GM18520 (cell line): ENCODE results near the gene WHRN.

Source experiments
- ATAC-seq: cut with Tn5 transposase; IDR thresholded peaks from one replicate; pipeline ENCODE4 v1.9.1; 2021; ENCODE audit not compliant: unreplicated experiment

Gene WHRN

DNA sequence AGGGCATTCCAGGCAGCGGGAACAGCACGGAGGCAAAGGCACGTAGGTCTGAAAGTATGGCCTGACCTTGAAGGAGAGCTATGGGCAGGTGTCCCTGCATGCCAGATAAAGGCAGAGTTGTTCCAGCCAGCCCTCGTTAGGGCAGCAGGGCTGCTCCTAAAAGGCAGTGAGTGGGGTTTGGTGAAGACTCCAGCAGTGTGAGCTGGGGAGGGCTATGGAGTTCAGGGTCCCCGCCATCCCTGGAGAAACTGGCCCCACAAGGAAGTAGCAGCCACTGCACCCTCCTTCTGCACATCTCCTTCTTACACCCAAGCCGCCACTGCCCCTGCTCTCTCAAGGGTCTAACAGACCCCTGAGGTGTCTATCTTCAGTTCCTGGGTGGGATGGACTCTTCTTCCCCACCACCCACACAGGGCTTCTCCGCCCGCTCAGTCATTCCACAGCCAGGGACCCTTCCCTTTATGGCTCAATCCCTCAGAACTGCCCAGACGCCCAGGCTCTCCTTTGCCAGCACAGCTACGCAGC is 118.8 kb downstream of the WHRN start:
- no peak for ATAC-seq

DNA sequence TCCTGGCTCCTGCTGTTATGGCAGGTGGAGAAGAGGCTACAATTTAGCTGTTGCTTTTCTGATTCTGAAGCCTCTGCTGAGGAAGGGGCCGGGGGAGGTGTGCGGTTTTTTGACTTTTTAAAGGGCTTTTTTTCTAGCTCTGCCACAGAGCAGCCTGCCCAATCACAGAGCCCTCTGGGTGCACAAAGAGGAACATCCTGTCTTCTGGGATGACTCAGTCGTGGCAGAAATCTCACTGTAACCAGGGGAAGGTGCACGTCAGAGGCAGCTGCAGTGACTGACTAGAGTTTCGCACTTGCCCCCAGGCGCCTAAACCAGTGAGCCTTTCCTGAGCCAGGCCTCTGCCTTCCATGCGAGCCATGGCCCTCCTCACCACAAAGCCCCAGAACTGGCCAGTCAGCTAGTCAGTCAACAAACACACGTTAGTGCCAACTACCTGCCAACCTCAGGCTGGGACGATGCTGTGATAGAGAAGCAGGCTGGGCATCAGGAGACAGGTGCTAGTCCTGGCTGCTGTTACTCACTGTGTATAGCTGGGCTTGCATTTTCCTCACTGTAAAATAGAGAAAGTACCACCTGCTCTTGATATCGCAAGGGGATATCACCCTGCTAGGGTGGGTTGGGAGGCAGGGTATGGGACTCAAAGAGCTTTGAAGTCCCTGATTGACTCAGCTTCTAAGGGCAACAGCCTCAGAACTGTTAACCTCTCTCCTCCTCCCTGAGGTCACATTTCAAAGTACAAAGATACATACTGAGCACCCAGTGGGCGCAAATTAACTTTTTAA is 119.7 kb downstream of the WHRN start:
- ATAC-seq, result peak; percentile 83

DNA sequence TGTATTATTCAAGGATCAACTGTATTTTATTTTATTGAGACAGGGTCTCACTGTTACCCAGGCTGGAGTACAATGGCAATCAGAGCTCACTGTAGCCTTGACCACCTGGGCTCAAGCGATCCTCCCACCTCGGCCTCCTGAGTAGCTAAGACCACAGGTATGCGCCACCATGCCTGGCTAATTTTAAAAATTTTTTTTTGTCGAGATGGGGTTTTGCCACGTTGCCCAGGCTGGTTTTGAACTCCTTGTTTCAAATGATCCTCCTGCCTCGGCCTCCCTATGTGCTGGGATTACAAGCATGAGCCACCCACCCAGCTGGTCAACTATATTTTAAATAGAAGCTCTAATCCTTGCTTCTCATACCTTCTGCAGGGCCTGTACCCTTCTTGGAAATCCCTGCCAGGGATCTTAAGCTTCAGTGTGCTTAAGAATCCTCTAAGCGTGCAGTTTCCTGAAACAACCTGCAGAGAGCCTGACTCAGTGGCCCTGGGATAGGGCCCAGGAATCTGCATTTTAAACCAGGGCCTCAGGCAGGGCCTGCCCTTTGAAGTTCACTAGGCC is 120.4 kb downstream of the WHRN start:
- no peak for ATAC-seq

DNA sequence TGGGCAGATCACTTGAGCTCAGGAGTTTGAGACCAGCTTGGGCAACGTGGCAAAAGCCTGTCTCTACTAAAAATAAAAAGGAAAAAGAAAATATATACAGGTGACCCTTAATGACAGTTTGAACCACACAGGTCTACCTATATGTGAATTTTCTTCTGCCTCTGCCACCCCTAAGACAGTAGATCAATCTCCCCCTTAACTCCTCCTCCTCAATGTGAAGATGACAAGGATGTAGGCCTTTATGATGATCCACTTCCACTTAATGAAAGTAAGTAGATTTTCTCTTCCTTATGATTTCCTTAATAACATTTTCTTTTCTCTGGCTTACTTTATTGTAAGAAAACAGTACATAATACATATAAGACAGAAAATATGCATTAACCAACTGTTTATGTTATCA is 120.9 kb downstream of the WHRN start:
- no peak for ATAC-seq

DNA sequence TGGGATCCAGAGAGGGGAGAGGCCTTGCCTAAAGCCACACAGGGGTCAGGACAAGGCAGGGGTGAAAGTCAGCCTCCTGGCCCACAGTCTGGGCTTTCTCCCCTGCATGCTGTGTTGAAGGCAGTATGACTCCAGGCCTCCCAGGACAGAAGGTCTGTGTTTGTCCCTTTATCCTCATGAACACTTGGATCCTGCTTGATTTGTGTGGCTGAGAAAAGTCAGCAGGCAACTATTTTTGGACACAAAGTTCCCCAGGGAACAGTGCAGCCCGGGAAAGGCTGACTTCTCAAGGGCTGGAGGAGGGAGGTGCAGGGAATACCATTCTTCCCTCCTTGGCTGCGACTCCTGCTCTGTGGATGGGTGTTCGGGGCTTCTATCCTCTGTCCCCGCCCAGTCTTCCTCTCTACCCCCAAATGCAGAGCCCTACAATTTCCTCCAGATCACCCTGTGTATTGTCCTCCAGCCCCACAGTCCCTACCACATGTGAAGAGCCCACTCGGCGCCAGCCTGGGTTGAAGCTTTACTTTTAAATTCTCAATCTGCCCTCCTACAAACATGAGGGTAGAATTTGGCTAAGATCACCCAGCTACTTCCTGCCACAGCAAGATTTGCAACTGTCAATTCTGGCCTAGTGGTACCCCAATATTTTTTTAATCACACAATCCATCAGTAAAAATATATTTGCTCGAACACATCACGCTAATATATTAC is 121.6 kb downstream of the WHRN start:
- ATAC-seq, result no peak

DNA sequence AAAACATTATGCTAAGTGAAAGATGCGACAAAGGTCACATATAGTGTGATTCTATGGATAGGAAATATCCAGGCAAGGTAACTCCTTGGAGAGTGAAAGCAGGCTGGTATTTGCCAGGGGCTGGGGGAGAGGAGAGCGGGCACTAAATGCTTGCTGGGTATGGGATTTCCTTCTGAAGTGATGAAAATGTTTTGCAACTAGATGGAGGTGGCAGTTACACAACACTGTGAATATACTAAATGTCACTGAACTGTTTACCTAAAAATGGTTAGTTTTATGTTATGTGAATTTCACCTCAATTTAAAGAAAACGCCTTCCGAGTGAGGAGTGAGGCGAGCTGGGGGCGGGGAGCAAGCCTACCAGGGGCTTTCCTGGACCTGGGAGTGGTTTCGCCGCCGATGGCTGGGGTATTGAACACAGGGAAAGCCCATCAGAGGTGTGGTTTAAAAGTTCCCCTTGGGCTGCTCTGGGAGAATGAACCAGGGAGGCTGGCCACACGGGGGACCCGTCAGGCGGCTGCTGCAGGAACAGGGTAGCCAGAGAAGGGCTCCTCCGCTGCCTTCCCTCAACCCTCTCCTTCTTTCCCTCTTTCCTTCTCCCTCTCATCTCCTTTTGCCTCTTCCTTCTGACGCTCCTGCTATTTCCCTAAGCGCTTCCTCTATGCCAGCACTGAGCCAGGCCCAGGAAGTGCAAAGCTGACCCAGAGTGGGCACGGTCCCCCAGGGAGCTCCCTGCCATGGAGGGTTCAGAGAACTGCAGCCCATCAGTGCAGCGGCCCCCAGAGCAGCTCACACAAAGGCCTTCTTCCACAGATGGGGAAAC is 122.4 kb downstream of the WHRN start:
- ATAC-seq, result no peak

DNA sequence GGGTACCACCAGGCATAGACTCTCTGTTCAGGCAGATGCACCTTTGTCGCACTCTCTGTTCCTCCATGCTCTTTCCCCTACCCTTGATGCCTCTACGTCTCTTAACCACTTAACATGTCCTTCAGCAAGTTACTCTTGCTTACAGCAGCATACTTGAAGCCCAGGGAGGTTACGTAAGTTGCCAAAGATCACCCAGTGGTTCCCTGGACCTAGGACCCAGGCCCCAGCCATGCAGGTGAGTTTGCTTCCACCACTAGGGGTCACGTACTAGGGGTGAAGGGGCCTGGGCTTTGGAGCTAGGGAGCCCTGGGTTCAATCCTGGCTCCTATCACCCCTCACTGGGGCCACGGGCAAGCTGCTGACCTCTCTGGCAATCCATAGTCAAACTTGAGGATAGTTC is 126.4 kb downstream of the WHRN start:
- ATAC-seq, result no peak

DNA sequence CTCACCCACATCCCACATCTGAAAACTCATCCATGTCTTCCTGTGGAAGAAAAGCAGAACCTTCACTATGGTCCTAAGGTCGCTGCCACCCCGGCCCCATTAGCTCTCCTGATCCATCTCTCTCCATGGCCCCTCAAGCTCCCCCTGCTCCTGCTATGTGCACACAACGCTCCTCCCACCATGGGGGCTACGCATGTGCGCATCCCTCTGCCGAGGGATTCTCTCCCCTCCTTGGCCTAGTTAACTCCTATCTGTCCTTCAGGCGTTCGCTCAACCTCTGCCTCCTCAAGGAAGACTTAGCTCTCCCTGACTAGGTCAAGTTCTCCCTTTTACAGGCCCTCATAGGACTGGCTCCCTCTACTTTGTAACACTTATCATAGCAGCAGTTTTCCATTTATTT is 127.3 kb downstream of the WHRN start:
- no peak for ATAC-seq

DNA sequence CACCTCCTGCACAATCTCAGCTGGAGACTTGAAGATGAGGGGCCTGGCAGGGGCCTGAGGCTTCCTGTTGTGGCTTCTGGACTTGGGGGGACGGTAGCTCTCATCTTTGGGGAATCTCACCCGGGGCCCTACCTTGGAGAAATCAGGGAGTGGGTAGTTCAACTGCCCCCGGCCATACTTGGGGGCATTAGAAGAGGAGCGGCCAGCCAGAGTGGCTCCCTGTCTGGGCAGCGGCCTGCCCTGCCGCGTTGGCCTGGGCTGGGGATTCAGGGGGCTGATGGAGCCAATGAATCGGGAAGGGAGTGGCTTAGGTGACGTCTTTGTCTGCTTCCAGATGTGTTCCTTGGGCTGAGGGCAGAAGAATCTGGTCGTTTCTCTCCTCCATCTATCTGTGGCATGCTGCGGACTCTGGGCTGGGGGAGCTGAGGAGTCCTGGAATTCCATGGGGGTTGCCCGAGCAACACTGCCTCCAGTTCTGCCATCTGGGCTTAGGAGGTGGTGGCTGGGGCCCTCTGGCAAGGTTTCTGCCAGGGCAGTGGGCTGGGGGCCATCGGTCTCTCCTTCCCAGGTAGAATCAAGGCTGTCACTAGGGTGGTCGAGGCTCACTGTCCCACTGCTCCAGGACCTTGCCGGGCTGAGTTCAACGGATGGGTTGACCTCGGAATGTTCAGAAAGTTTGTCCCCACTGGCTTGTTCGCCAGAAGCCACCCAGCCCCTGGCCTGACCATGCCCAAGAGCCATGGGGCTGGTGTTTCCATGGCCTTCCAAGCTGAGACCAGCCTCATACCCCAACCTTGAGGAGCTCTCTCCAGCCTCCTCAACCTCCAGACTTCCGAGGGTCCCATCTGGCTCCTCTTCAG is 128.5 kb downstream of the WHRN start:
- ATAC-seq, result no peak

DNA sequence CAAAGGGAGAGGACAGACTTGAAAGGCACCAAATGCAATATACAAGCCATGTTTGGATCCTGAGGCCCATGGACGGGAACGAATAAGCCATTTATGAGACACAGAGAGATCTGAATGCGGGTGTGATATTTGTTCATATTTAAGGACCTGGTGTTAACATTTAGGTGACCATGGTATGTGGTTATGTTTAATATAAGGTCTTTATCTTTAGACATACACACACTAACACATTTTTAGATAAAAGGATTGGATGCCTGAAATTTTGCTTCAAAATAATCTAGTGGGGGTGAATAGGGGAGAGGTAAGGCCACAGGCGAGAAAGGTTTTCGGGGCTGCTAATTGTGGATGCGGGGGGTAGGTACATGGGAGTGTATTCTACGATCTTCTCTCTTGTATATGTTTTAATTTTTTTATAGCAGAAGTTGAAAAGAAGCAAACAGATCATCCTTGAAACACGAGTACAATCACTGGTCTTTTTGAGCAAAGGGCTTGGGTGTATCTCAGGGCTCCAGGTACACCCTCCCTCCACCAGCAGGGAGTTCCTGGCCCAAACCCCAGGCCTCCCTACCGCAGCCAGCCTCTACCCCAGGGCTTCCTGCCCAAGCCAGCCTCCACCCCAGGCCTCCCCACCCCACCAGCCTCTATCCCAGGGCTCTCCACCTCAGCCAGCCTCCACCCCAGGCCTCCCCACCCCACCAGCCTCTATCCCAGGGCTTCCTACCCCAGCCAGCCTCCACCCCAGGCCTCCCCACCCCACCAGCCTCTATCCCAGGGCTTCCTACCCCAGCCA is 129.7 kb downstream of the WHRN start:
- ATAC-seq, result no peak

DNA sequence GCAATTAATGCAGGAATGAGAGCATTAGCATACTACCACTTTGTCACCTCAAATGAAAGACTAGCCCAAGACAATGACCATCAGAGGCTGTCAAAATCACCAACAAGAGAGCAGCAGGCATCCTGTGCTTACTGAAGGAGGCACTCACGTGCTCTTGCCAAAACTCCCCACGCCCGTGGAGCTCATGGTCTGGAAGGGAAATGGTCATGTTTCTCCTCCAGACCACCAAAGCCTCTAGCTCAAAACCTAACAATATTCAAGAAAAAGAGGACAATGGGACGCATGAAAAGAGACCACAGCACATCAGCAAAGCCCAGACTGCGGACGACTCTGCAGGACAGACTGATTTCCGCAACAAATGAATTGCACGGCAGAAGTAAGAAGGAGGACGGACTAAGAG is 130.3 kb downstream of the WHRN start:
- no peak for ATAC-seq

DNA sequence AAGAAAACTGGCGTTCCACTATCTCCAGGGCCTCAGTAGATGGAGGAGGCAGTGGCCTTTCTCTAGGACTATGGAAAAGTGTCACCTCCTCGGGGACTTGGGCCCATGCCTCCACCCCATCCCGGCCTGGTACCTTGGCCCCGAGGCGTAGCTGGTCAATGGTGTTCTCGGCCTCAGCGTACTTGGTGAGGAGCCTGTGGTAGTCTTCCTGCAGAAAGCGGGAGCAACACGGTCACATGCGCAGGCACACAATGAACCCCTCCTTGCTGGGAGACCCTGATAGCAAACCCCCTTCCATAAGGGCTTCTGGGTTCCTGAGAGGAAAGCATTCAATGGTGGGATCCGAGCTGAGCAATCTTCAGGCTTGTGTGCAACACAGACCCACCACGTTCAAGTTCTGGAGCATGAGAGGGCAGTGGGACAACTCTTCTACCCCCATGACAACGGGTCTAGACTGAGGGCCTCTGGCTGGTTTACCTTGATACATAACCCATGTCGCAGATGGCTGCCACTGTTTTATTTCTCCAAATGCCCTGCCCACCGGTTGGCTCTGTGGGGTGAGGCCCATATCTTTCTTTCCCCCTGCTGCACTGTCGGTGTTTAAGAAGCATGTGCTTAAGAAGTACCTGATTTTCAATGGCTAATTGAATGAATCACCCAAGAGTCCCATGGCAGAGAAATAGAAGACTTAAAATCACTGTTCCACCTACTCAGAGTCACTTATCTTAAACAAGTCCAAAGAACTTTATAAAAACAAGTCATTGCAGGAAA is 131.1 kb downstream of the WHRN start:
- no peak for ATAC-seq

DNA sequence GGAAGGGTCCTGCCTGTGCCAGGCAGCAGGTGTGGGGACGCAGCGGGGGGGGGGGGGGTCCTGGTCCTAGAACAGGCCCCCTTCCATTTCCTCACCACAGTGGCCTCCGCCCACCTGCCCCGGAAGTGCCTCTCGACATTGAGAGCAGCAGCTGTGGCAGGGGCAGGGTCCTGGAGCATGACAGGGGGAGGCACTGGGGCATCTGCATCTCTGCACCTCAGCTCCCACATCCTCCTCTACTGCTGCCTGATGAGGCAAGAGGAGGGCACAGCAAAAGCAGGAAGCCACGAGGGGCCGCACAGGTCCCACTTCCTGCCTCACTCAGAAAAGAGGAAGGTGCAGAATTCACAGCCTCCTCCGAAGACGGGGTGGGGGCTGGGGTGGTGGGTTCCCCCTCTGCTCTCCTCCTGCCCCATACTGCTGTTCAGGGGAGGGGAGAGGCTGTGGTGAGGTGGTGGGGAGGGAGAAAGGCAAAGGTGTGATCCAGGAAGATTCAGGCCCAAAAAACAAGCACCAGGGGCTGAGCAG is 132.3 kb downstream of the WHRN start:
- ATAC-seq, result peak; percentile 89

DNA sequence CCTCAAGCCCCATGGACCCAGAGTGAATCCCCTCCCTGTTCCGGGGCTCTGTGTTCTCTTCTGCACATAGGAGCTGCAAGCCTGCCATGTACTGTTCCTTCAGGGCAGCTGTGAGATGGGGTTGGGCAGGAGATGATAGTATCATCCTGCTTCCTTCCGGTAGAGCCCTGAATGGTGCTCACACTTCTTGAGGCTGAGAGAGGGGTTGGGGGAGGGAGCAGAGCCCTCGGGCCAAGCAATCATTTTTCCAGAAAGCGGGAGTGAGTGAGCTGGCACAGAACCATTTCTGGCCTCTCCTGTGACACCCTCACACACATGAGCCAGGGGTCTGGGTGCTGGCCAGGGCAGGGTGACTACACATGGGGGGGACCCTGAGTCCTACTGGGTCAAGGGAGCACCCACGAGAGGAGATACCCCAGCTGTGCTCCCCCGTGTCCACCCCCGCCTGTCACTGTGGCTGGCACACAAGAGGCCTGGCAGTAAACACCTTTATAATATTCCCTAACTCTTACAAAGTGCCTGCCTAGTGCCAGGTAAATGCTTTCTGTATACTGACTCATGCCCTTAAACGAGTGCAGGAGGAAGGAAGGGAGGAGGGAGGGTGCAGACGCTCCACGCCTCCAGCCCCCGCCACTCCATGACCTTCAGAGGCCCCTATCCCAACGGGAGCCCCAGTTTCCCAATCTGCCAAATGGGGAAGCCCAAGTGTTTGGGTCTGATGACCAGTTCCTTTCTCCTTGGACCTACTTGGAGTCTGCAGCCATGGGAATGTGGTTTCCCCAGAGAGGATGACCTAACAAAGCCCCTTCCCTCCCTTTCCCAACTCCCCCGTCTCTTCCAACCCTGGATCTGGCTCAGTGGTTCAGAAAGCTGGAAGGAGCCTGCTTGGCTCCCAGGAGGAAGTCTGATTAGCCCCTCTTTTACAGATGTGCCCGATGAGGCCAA is 133.0 kb downstream of the WHRN start:
- no peak for ATAC-seq

DNA sequence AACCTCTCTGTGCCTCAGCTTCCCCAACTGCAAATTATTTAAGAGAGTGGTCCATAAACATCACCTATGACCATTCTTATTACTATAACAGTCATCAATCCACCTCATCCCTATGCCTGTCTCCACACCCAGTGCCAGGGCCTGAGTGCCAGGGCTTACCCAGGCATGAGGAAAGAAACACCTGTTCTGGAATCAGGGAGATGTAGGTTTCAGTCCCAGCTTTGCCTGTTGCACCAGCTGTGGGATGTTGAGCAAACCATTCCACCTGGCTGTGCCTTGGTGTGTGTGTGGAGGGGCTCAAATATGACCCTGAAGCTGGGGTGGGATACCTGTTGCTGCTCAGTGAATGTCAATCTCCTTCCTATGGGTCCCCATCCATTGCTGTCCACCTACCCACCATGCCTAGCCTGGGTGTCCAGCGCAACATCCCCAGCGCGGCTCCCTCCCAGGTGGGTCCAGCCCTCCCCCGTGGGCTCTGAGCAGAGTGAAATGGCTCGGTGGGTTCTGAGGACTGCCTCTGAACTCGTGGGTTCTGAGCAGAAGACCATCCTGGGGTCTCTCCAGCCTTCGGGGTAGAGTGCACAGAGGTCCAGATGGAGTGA is 133.8 kb downstream of the WHRN start:
- ATAC-seq, result no peak

DNA sequence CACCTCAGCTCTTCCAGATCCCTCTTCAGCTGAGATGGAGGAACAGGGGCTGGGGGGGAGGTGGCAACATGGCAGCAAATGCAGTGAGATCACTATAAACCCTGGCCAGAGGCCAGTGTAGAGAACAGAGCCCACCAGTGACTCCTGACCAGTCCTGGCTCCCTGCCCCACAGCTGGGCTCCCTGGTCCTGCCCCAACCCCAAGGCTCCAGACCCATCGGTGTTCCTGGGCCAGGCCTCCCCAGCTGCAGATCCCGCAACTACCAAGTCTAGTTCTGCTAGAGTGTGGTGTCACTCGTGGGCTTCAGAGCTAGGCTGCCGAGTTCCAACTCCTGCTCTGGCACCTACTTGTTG is 134.3 kb downstream of the WHRN start:
- ATAC-seq, result no peak
